Panc1 (cell line): Measurements from ENCODE around the gene EML1.

Source experiments
- POLR2AphosphoS5 ChIP-seq: IDR thresholded peaks from 2 replicates; pipeline ENCODE4 v1.6.1; 2012; ENCODE audit warnings: mild to moderate bottlenecking, low read depth, low read length, moderate library complexity
- TCF7L2 ChIP-seq: IDR thresholded peaks from 2 replicates; pipeline ENCODE4 v1.6.1; 2011; ENCODE audit warnings: mild to moderate bottlenecking, low read depth, low read length, inconsistent platforms
- TF ChIP-seq, protein P1 (sequence below), 2 experiments: IDR thresholded peaks; 2 replicates each; pipeline ENCODE4 v1.6.1; 2011 to 2012; ENCODE audit warnings: low read depth in 2 of 2, control low read depth in 1 of 2, low read length in 1 of 2, mild to moderate bottlenecking in 1 of 2, moderate library complexity in 1 of 2; ENCODE audit not compliant: insufficient read depth in 1 of 2
- TF ChIP-seq, protein P2 (sequence below): fragments of 450-650 bp; IDR thresholded peaks from 2 replicates; pipeline ENCODE4 v1.5.1; 2017; ENCODE audit warnings: mild to moderate bottlenecking

DNA sequence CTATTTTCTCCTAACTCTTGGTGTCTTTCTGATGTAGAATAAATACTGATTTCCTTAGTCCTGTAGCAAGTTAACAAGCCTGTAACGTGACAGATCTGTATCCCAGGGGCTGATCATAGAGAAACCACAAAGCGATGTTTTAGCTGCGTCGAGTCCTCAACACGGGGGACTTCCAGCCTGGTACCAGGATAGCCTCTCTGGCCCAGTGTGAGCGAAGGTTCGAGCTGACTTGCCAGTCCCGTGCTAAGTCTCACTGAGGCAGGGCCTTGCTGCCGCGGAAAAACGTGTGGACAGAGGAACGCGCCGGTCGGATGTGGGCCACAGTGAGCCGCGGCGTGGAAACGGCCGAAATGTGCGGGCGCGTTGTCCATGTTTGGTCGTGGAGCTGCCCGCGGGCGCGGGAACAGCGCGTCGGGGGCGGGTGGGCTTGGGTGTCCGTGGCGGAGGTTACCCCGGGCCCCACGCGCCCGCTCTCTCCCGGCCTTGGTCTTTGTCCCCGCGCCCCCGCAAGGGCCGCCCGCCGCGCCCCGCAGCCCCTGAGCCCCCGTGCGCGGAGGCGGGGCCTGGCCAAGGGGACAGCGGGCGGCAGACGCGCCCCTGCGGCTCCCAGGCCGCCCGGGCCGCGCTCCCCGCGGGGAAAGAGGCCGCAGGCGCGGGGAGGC, 531 bp upstream of the EML1 start:
- TF ChIP-seq, protein P1, sequence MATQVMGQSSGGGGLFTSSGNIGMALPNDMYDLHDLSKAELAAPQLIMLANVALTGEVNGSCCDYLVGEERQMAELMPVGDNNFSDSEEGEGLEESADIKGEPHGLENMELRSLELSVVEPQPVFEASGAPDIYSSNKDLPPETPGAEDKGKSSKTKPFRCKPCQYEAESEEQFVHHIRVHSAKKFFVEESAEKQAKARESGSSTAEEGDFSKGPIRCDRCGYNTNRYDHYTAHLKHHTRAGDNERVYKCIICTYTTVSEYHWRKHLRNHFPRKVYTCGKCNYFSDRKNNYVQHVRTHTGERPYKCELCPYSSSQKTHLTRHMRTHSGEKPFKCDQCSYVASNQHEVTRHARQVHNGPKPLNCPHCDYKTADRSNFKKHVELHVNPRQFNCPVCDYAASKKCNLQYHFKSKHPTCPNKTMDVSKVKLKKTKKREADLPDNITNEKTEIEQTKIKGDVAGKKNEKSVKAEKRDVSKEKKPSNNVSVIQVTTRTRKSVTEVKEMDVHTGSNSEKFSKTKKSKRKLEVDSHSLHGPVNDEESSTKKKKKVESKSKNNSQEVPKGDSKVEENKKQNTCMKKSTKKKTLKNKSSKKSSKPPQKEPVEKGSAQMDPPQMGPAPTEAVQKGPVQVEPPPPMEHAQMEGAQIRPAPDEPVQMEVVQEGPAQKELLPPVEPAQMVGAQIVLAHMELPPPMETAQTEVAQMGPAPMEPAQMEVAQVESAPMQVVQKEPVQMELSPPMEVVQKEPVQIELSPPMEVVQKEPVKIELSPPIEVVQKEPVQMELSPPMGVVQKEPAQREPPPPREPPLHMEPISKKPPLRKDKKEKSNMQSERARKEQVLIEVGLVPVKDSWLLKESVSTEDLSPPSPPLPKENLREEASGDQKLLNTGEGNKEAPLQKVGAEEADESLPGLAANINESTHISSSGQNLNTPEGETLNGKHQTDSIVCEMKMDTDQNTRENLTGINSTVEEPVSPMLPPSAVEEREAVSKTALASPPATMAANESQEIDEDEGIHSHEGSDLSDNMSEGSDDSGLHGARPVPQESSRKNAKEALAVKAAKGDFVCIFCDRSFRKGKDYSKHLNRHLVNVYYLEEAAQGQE (IDR thresholded peaks at IDR 0.05; ENCODE audit: insufficient read depth in 1 of 2, low read depth in 2 of 2, low read length in 1 of 2) = no peak
- TF ChIP-seq, protein P2, sequence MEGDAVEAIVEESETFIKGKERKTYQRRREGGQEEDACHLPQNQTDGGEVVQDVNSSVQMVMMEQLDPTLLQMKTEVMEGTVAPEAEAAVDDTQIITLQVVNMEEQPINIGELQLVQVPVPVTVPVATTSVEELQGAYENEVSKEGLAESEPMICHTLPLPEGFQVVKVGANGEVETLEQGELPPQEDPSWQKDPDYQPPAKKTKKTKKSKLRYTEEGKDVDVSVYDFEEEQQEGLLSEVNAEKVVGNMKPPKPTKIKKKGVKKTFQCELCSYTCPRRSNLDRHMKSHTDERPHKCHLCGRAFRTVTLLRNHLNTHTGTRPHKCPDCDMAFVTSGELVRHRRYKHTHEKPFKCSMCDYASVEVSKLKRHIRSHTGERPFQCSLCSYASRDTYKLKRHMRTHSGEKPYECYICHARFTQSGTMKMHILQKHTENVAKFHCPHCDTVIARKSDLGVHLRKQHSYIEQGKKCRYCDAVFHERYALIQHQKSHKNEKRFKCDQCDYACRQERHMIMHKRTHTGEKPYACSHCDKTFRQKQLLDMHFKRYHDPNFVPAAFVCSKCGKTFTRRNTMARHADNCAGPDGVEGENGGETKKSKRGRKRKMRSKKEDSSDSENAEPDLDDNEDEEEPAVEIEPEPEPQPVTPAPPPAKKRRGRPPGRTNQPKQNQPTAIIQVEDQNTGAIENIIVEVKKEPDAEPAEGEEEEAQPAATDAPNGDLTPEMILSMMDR = no peak
- no peak for TF ChIP-seq TCF7L2
- TF ChIP-seq POLR2AphosphoS5 = no peak
